Renal cortex interstitium (tissue), 11 donors: Measurements from ENCODE around the gene BFSP2. TPM values are rescaled to one million over a fixed set of nuclear protein-coding genes. Genes with fewer than 3 reads are reported as not detected.
"Not testable (repeated sequence)": the region's sequence is repeated elsewhere in the genome, so short reads cannot be mapped to it uniquely, and the experiment has no call there.

ENCODE experiments used
- DNase-seq, 11 donors: peaks; one replicate each; pipeline ENCODE4 v3.0.0-alpha.2; 2013; ENCODE audit warnings: low read depth in 9 of 11, low spot score in 4 of 11; ENCODE audit errors: extremely low read depth in 1 of 11
- polyA plus RNA-seq, 3 donors: library from polyadenylated mRNA; unstranded; fragments of 120-200 nt; gene quantifications; one replicate each; pipeline ENCODE4 v1.2.1, GENCODE V29; 2013; ENCODE audit not compliant: insufficient read length in 3 of 3

The BFSP2 gene
- polyA plus RNA-seq, 3 donors, result 0.32 TPM; not detected in 2

GRCh38 chr3:133469140-133469731 is 69.4 kb downstream of the BFSP2 start:
- no peak for DNase-seq

GRCh38 chr3:133472242-133472641 is 72.4 kb downstream of the BFSP2 start:
- no peak for DNase-seq

GRCh38 chr3:133472889-133473288 is 73.0 kb downstream of the BFSP2 start:
- DNase-seq, result no peak

- not testable (repeated sequence) for DNase-seq
These were observed 73.8 kb downstream of the BFSP2 start for GRCh38 chr3:133473472-133474191.

- DNase-seq, result no peak
These were observed 74.5 kb downstream of the BFSP2 start for GRCh38 chr3:133474251-133474801.

- no peak for DNase-seq
These were observed 75.0 kb downstream of the BFSP2 start for GRCh38 chr3:133474817-133475216.

GRCh38 chr3:133475245-133476010 is 75.6 kb downstream of the BFSP2 start:
- DNase-seq, result peak in 1 of 11 donors; percentile 20

GRCh38 chr3:133476971-133477375 is 77.1 kb downstream of the BFSP2 start:
- peak in 4 of 11 donors; percentile 27 to 60 (median 40) for DNase-seq

- no peak for DNase-seq
These were observed 77.6 kb downstream of the BFSP2 start for GRCh38 chr3:133477487-133477886.

GRCh38 chr3:133478624-133479023 is 78.8 kb downstream of the BFSP2 start:
- DNase-seq, result no peak

GRCh38 chr3:133479401-133479800 is 79.5 kb downstream of the BFSP2 start:
- DNase-seq, result no peak

- DNase-seq, result peak in 1 of 11 donors; percentile 10
These were observed 80.2 kb downstream of the BFSP2 start for GRCh38 chr3:133479895-133480669.

GRCh38 chr3:133482474-133482873 is 82.6 kb downstream of the BFSP2 start:
- DNase-seq, result not testable (repeated sequence)

GRCh38 chr3:133486658-133487057 is 86.8 kb downstream of the BFSP2 start:
- no peak for DNase-seq

- no peak for DNase-seq
These were observed 87.3 kb downstream of the BFSP2 start for GRCh38 chr3:133487204-133487603.

GRCh38 chr3:133487920-133488540 is 88.2 kb downstream of the BFSP2 start:
- DNase-seq, result no peak

GRCh38 chr3:133488785-133489367 is 89.0 kb downstream of the BFSP2 start:
- DNase-seq, result peak in 1 of 11 donors; percentile 29

- DNase-seq, result no peak
These were observed 89.7 kb downstream of the BFSP2 start for GRCh38 chr3:133489466-133490085.
